MM.1S (cell line): ENCODE measurements around the gene MPZL2.

Experiments
- EZH2 ChIP-seq: fragments of 300-600 bp; sonication (generic); optimal IDR thresholded peaks from 2 replicates; pipeline ENCODE3; 2017; ENCODE audit warnings: low read depth, mild to moderate bottlenecking, antibody characterized with exemption, low read length, mixed read lengths
- EZH2phosphoT487 ChIP-seq: fragments of 300-600 bp; sonication (generic); IDR thresholded peaks from 2 replicates; pipeline ENCODE4 v1.6.1; 2018; ENCODE audit warnings: antibody characterized with exemption, low read length
- TF ChIP-seq, protein P1 (sequence below): fragments of 300-600 bp; sonication (generic); IDR thresholded peaks from 2 replicates; pipeline ENCODE4 v1.5.1; 2016; ENCODE audit warnings: antibody characterized with exemption, low read length, mixed read lengths

DNA sequence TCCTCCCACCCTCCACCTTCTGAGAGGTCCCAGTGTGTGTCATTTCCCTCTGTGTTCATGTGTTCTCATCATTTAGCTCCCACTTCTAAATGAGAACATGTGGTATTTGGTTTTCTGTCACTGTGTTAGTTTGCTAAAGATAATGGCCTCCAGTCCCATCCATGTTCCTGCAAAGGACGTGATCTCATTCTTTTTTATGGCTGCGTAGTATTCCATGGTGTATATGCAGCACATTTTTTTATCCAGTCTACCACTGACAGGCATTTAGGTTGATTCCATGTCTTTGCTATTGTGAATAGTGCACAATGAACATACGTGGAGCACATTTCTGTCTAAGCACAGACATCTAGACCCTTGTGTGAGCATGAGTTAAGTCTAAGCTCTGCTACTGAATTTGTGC is 46.2 kb upstream of the MPZL2 start:
- TF ChIP-seq, protein P1, sequence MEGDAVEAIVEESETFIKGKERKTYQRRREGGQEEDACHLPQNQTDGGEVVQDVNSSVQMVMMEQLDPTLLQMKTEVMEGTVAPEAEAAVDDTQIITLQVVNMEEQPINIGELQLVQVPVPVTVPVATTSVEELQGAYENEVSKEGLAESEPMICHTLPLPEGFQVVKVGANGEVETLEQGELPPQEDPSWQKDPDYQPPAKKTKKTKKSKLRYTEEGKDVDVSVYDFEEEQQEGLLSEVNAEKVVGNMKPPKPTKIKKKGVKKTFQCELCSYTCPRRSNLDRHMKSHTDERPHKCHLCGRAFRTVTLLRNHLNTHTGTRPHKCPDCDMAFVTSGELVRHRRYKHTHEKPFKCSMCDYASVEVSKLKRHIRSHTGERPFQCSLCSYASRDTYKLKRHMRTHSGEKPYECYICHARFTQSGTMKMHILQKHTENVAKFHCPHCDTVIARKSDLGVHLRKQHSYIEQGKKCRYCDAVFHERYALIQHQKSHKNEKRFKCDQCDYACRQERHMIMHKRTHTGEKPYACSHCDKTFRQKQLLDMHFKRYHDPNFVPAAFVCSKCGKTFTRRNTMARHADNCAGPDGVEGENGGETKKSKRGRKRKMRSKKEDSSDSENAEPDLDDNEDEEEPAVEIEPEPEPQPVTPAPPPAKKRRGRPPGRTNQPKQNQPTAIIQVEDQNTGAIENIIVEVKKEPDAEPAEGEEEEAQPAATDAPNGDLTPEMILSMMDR = no peak
- TF ChIP-seq EZH2phosphoT487 (no peak), EZH2 (no peak)
